Right atrium auricular region (tissue), 2 donors: ENCODE data around the gene ANO4. TPM values are rescaled to one million over a fixed set of nuclear protein-coding genes. Genes with fewer than 3 reads are reported as not detected.
"Not testable (repeated sequence)": the region's sequence is repeated elsewhere in the genome, so short reads cannot be mapped to it uniquely, and the experiment has no call there.

ENCODE experiments used
- DNase-seq: peaks from one replicate; pipeline ENCODE4 v3.0.0-alpha.2; 2019; ENCODE audit warnings: low spot score
- H3K27ac ChIP-seq, 2 donors: fragments of 200-600 bp; sonication (generic); 1 replicate in 1 of 2; 2 replicates in 1 of 2; pipeline ENCODE4 v1.5.1; 2016 to 2019
- H3K27me3 ChIP-seq, 2 donors: fragments of 200-600 bp; sonication (generic); one replicate each; pipeline versions ENCODE4 v1.5.1 to v1.6.0; 2017 to 2019
- H3K36me3 ChIP-seq: fragments of 200-600 bp; sonication (generic); one replicate; pipeline ENCODE4 v1.5.1; 2016
- H3K4me1 ChIP-seq, 2 donors: fragments of 200-600 bp; sonication (generic); one replicate each; pipeline versions ENCODE4 v1.5.1 to v1.6.0; 2017 to 2019
- H3K4me3 ChIP-seq, 2 donors: fragments of 200-600 bp; sonication (generic); 1 replicate in 1 of 2; 2 replicates in 1 of 2; pipeline ENCODE4 v1.5.1; 2017 to 2019; ENCODE audit warnings: mild to moderate bottlenecking in 1 of 2, moderate library complexity in 1 of 2
- H3K9me3 ChIP-seq, 2 donors: fragments of 200-600 bp; sonication (generic); one replicate each; pipeline ENCODE4 v1.5.1; 2019
- CTCF ChIP-seq, 2 donors: fragments of 200-600 bp; sonication (generic); IDR thresholded peaks; one replicate each; pipeline ENCODE4 v1.5.1; 2019; ENCODE audit warnings: antibody characterized with exemption in 2 of 2
- total RNA-seq, 2 donors: library from RNA; depleted of rRNA; stranded (reverse); fragments of >200 nt; gene quantifications; one replicate each; pipeline ENCODE4 v1.1.0, GENCODE V29; 2016

The ANO4 gene
- total RNA-seq, 2 donors from 2014 or later: 0.47 TPM; not detected in 1

- no peak for DNase-seq
- no peak for TF ChIP-seq CTCF (IDR thresholded peaks at IDR 0.05)
- Histone ChIP-seq H3K9me3 (peaks cover 0 to 12% of the 10 kb centered on the region in 2 donors), H3K4me1 (no peaks in the 10 kb centered on the region), H3K27ac (no peak overlapping the region), H3K36me3 (no peaks in the 10 kb centered on the region), H3K4me3 (no peak overlapping the region), H3K27me3 (no peaks in the 10 kb centered on the region)
Measured at GRCh38 chr12:101111441-101111840, 316.9 kb downstream of the ANO4 start.

GRCh38 chr12:101115326-101115725 is 320.8 kb downstream of the ANO4 start:
- H3K9me3 ChIP-seq: peaks cover 0 to under 1% of the 10 kb centered on the region in 2 donors
- H3K4me3 ChIP-seq: no peak overlapping the region
- no peak overlapping the region for H3K27ac ChIP-seq
- H3K4me1 ChIP-seq: no peaks in the 10 kb centered on the region
- no peak for DNase-seq
- TF ChIP-seq CTCF (IDR thresholded peaks at IDR 0.05): no peak
- no peaks in the 10 kb centered on the region for H3K27me3 ChIP-seq
- no peaks in the 10 kb centered on the region for H3K36me3 ChIP-seq

GRCh38 chr12:101116911-101117310 is 322.3 kb downstream of the ANO4 start:
- no peak overlapping the region for H3K4me3 ChIP-seq
- no peaks in the 10 kb centered on the region for H3K36me3 ChIP-seq
- no peaks in the 10 kb centered on the region for H3K27me3 ChIP-seq
- no peak for TF ChIP-seq CTCF (IDR thresholded peaks at IDR 0.05)
- no peak overlapping the region for H3K27ac ChIP-seq
- no peaks in the 10 kb centered on the region for H3K4me1 ChIP-seq
- DNase-seq: no peak
- H3K9me3 ChIP-seq: no peaks in the 10 kb centered on the region

- Histone ChIP-seq H3K27ac (no peak overlapping the region), H3K4me3 (no peak overlapping the region), H3K4me1 (no peaks in the 10 kb centered on the region), H3K27me3 (no peaks in the 10 kb centered on the region), H3K36me3 (no peaks in the 10 kb centered on the region), H3K9me3 (no peaks in the 10 kb centered on the region)
- no peak for DNase-seq
- no peak for TF ChIP-seq CTCF (IDR thresholded peaks at IDR 0.05)
Measured at GRCh38 chr12:101117842-101118241, 323.3 kb downstream of the ANO4 start.

GRCh38 chr12:101127521-101128219 is 333.1 kb downstream of the ANO4 start:
- Histone ChIP-seq H3K27ac (no peak overlapping the region), H3K9me3 (no peaks in the 10 kb centered on the region), H3K4me1 (no peaks in the 10 kb centered on the region), H3K36me3 (no peaks in the 10 kb centered on the region), H3K4me3 (no peak overlapping the region), H3K27me3 (no peaks in the 10 kb centered on the region)
- DNase-seq: no peak
- no peak for TF ChIP-seq CTCF (IDR thresholded peaks at IDR 0.05)

- not testable (repeated sequence) for H3K36me3 ChIP-seq, H3K27ac ChIP-seq, H3K4me3 ChIP-seq, H3K27me3 ChIP-seq, DNase-seq, H3K4me1 ChIP-seq, H3K9me3 ChIP-seq
Measured at GRCh38 chr12:101145777-101146431, 351.3 kb downstream of the ANO4 start.
